Bronchial epithelial cell (primary cell): Measurements from ENCODE around the gene SPATA20. TPM values are rescaled to one million over a fixed set of nuclear protein-coding genes. Genes with fewer than 3 reads are reported as not detected.

Source experiments
- DNase-seq: peaks from one replicate; pipeline ENCODE4 v3.0.0-alpha.2; 2010; ENCODE audit warnings: low read depth
- FAIRE-seq: peaks from 2 replicates; lab custom pipeline; 2011; peaks lifted over from hg19 to GRCh38; lab: Jason Lieb, UNC
- H3K27me3 ChIP-seq: 2 replicates; pipeline ENCODE4 v1.5.1; 2011; ENCODE audit warnings: low read length; ENCODE audit not compliant: control insufficient read depth, insufficient read depth
- H3K36me3 ChIP-seq: 2 replicates; pipeline ENCODE4 v1.5.1; 2011; ENCODE audit warnings: low read length; ENCODE audit not compliant: control insufficient read depth, insufficient read depth
- H3K4me3 ChIP-seq: 2 replicates; pipeline ENCODE4 v1.5.1; 2011; ENCODE audit warnings: mild to moderate bottlenecking, low read depth, low read length, control low read depth
- total RNA-seq: library from RNA; depleted of rRNA; stranded (reverse); fragments of >200 nt; gene quantifications from 2 replicates; pipeline ENCODE4 v1.2.1, GENCODE V29; 2014
- TF ChIP-seq, protein P1 (sequence below): IDR thresholded peaks from 2 replicates; pipeline ENCODE4 v1.5.1; 2011; ENCODE audit warnings: mild to moderate bottlenecking, moderate library complexity, low read length, control low read depth, inconsistent platforms; ENCODE audit not compliant: insufficient read depth, severe bottlenecking

SPATA20 gene
- total RNA-seq, 1 donor from 2014 or later = 25.0 TPM

DNA sequence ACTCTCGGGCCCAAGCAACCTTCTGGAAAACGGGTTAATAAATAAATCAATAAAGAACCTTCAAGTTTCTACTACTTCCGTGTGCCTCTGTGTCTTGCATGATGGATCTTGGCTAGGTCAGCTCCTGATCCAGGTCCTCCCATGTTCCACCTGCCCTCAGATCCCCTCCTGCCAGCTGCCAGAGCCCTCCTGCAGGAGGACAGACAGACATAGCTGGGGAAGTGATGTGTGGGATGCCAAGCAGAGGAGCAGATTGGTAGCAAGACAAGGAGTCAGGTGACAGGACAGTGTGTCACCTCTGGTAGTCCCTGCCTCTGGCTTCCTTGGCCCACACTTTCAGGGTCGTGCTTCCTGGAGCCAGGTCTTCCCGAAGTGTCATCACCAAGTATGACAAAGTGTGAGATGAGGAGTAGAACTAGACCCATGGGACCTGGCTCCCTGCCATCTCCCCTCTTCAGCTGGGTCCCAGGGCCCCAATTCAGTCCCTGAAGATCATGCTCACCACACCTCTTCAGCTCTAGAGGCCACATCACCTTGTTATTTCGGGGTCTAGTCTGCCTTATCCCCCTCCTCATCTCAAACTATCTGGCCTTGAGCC is 15.4 kb upstream of the SPATA20 start:
- FAIRE-seq = no peak
- TF ChIP-seq, protein P1, sequence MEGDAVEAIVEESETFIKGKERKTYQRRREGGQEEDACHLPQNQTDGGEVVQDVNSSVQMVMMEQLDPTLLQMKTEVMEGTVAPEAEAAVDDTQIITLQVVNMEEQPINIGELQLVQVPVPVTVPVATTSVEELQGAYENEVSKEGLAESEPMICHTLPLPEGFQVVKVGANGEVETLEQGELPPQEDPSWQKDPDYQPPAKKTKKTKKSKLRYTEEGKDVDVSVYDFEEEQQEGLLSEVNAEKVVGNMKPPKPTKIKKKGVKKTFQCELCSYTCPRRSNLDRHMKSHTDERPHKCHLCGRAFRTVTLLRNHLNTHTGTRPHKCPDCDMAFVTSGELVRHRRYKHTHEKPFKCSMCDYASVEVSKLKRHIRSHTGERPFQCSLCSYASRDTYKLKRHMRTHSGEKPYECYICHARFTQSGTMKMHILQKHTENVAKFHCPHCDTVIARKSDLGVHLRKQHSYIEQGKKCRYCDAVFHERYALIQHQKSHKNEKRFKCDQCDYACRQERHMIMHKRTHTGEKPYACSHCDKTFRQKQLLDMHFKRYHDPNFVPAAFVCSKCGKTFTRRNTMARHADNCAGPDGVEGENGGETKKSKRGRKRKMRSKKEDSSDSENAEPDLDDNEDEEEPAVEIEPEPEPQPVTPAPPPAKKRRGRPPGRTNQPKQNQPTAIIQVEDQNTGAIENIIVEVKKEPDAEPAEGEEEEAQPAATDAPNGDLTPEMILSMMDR = no peak
- no peak overlapping the region for H3K4me3 ChIP-seq
- H3K27me3 ChIP-seq = no peaks in the 10 kb centered on the region
- peaks cover 1% of the 10 kb centered on the region for H3K36me3 ChIP-seq
- no peak for DNase-seq

DNA sequence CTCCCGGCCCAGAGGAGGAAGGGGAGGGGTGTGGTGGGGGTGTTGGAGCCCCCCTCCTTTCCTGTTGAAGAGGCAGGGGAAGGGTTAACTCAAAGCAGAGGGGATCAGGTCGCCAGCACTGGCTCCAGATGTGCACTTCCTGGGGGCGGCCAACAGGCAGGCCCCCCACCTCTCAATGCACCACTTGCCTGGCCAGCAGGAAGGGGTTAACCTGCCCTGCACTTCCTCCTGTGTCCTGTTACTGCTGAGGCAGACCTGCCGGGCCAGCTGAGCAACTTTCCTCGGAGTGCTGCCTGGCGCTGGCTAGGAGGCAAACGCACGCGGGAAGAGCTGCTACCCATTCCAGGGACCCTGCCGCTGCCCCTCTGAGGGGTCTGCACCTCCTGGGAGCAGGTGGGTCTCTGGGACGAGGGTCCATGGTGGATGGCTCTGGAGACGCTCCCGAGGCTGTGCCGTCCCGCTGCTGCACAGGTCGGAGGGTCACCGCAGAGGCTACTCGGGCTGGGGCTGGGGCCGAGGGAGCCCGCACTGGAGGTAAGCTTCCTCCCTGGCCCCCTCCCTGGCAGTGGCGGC is 14.4 kb upstream of the SPATA20 start, which contains the start of gene EPN3:
EPN3 (plus strand) TSS at position 284 of the 573 bp plus-strand sequence. CDS start 3,822 bp downstream, outside the sequence.
- peak; percentile 65 for DNase-seq

DNA sequence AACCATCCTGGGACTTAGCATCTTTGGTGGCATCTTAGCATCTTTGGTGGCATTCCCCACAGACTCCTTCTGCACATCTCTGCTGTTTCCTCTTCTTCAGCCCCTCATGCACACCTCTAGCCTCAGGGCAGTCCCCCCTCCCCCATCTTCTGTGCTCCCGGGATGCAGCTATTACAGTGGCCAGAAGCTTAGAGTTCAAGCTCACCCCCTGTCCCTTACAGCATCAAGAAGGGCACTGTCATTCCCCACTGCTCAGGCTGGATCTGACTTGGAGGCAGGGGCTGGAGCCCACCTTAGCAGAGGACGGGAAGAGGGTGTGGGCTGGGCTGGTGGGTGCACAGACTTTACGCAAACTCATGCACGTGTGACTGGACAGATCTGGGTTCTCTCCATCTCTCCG is 13.8 kb upstream of the SPATA20 start:
- no peaks in the 10 kb centered on the region for H3K27me3 ChIP-seq
- FAIRE-seq = no peak
- peak overlapping the region; percentile 70 for H3K4me3 ChIP-seq
- peaks cover 12% of the 10 kb centered on the region for H3K36me3 ChIP-seq
- TF ChIP-seq, protein P1 = no peak
- DNase-seq = no peak

More for the DNA sequence above, 14.4 kb upstream of the SPATA20 start, which contains the start of gene EPN3:
- Histone ChIP-seq H3K4me3 (peak within 1 kb of the TSS; percentile 70), H3K27me3 (no peaks in the 10 kb centered on the region), H3K36me3 (peaks cover 6% of the 10 kb centered on the region)
- TF ChIP-seq, protein P1 = peak; percentile 3
- no peak for FAIRE-seq

DNA sequence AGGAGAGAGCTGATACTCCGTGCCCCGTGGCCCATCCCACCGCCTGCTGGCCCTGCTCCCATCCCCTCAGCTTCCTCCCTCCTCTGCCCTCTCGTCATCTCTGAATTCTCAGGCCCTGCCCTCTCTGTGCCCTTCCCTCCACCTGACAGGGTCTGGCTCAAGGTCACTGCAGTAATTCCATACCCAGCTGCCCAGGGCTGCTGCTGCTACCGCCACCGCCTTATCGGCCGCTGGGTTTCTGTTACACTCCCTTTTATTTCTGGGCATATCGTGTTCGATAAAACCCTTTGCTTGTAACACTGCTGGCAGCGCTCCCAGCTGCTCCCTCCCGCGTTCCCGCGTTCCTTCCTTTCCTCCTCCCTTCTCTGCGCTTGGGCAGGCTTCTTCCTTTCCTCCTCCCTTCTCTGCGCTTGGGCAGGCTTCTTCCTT is 13.2 kb upstream of the SPATA20 start:
- FAIRE-seq = no peak
- Histone ChIP-seq H3K36me3 (peaks cover 13% of the 10 kb centered on the region), H3K27me3 (no peaks in the 10 kb centered on the region), H3K4me3 (peak overlapping the region; percentile 70)
- DNase-seq = no peak
- TF ChIP-seq, protein P1 = no peak

DNA sequence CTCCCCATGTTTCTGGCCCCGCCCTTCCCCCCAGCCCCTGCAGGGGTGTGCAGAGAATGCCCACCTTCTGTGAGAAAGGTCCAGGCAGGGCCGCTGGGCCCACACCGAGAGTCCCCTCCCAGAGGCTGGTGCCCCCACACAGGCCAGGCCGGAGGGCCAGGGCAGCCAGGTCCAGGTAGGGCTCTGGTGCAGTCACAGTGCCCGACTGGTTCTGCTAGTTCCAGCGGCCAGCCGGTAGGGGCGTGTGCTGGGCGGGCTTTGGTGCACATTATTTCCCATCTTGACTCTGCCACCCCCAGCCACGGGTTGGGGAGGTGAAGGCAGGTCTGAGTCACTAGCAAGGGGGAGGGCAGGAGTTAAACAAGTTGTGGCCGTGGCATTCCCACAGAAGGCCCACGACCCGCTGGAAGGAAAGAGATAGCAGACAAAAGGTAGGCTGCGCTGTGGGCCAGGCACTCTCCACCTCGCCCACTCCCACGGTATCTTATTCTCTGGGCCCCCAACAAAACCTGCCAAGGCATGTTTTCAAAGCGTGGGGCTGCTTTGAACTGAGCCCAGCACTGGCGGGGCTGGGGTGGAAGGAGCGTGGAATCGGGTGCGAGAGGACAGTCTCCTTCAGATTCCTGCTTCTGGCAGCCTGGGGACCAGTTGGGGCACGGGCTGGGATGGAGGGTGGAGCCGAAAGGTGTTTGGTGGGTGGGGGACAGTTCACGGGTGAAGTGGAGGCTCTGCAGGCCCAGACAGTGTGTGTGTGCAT is 12.6 kb upstream of the SPATA20 start:
- FAIRE-seq (no peak), DNase-seq (peak; percentile 85)
- no peaks in the 10 kb centered on the region for H3K27me3 ChIP-seq
- H3K4me3 ChIP-seq = peak overlapping the region; percentile 70
- TF ChIP-seq, protein P1 = peak; percentile 74
- peaks cover 19% of the 10 kb centered on the region for H3K36me3 ChIP-seq
